Tibial artery (tissue), 4 donors: ENCODE results near the gene SLC24A4.
A peak's percentile ranks its signal among the peaks of the same experiment; 100 is the strongest.

ENCODE experiments used
- DNase-seq, 2 donors: peaks; one replicate each; pipeline ENCODE4 v3.0.0-alpha.2; 2019
- H3K27ac ChIP-seq, 2 donors: fragments of 200-600 bp; sonication (generic) in 1 of 2; 1 replicate in 1 of 2; 2 replicates in 1 of 2; pipeline ENCODE4 v1.5.1; 2018 to 2019; ENCODE audit warnings: mild to moderate bottlenecking in 1 of 2
- H3K27me3 ChIP-seq, 2 donors: fragments of 200-600 bp; sonication (generic) in 1 of 2; one replicate each; pipeline versions ENCODE4 v1.5.1 to v1.6.0; 2016 to 2019
- H3K36me3 ChIP-seq, 3 donors: fragments of 200-600 bp; sonication (generic) in 2 of 3; one replicate each; pipeline ENCODE4 v1.5.1; 2016 to 2019; ENCODE audit warnings: mild to moderate bottlenecking in 2 of 3
- H3K4me1 ChIP-seq, 4 donors: fragments of 200-600 bp; sonication (generic) in 2 of 4; 1 replicate in 3 of 4; 2 replicates in 1 of 4; pipeline ENCODE4 v1.5.1; 2016 to 2019
- H3K4me3 ChIP-seq, 2 donors: fragments of 200-600 bp; sonication (generic) in 1 of 2; 1 replicate in 1 of 2; 2 replicates in 1 of 2; pipeline ENCODE4 v1.5.1; 2018 to 2019; ENCODE audit warnings: mild to moderate bottlenecking in 2 of 2
- H3K9me3 ChIP-seq, 3 donors: fragments of 200-600 bp; sonication (generic) in 1 of 3; one replicate each; pipeline ENCODE4 v1.5.1; 2016 to 2019
- intact Hi-C: fragments of 100-400 bp; cut with DNase I; formaldehyde crosslinking; loops from one replicate; pipeline ENCODE4 v1.15.0; 2023; ENCODE audit warnings: low total_unique reads
- TF ChIP-seq, protein P1 (sequence below), 2 experiments: fragments of 200-600 bp in 1 of 2; fragments of 450-650 bp in 1 of 2; IDR thresholded peaks; one replicate each; pipeline ENCODE4 v1.5.1; 2017 to 2019; ENCODE audit warnings: antibody characterized with exemption in 2 of 2, mild to moderate bottlenecking in 1 of 2, moderate library complexity in 1 of 2

Gene SLC24A4

DNA sequence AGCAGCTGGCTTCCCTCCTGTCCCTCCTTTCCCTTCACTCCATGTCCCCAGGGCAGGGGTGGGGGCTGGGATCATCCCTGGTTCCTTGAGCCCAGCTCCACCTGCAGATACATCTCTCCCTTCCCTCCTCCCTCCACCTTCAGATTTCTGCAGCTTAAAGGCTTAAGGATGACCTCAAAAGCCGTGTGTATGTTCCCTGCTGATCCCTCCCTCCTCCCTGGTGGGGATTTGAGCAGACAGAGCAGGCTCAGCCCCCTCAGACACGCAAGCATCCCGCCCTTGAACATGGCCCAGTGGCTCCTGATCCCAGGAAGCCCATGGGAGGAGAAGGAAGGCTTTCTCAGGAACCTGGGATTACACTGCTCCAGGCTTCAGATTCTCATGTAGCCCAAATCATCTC is 107.7 kb downstream of the SLC24A4 start:
- Histone ChIP-seq H3K4me3 (no peak overlapping the region), H3K36me3 (no peaks in the 10 kb centered on the region), H3K4me1 (peaks cover 0 to 19% (median 0%) of the 10 kb centered on the region in 4 donors), H3K27me3 (no peaks in the 10 kb centered on the region), H3K27ac (no peak overlapping the region), H3K9me3 (no peaks in the 10 kb centered on the region)
- intact Hi-C loops: no loop called here
- no peak for DNase-seq
- TF ChIP-seq, protein P1, sequence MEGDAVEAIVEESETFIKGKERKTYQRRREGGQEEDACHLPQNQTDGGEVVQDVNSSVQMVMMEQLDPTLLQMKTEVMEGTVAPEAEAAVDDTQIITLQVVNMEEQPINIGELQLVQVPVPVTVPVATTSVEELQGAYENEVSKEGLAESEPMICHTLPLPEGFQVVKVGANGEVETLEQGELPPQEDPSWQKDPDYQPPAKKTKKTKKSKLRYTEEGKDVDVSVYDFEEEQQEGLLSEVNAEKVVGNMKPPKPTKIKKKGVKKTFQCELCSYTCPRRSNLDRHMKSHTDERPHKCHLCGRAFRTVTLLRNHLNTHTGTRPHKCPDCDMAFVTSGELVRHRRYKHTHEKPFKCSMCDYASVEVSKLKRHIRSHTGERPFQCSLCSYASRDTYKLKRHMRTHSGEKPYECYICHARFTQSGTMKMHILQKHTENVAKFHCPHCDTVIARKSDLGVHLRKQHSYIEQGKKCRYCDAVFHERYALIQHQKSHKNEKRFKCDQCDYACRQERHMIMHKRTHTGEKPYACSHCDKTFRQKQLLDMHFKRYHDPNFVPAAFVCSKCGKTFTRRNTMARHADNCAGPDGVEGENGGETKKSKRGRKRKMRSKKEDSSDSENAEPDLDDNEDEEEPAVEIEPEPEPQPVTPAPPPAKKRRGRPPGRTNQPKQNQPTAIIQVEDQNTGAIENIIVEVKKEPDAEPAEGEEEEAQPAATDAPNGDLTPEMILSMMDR (IDR thresholded peaks at IDR 0.05): no peak

DNA sequence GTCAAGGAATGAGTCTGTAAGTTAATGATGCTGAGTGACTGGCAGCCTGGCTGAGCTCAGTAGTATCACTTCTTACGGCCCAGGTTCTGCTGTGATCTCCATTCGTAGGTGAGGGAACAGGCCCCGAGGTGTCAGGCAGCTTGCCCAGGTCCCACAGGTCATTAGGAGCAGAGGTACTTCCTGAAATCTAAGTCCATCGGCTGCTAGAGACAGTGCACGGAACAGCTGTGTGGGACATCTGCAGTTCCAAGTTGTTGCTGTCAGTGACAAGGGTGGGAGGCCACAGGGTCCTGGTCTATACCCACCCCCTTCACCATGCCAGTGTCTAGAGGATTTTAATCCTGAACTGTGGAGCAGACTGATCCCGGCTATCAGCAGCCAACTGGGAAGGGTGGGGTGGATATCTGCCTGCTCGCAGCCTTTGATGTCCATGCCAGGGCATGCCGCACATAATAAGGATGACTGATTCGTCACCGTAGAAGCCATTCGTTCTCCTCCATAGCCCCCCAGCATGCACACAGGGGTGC is 108.3 kb downstream of the SLC24A4 start:
- intact Hi-C loops: no loop called here
- Histone ChIP-seq H3K4me1 (peaks cover 0 to 14% (median 0%) of the 10 kb centered on the region in 4 donors), H3K27me3 (no peaks in the 10 kb centered on the region), H3K27ac (no peak overlapping the region), H3K4me3 (no peak overlapping the region), H3K9me3 (no peaks in the 10 kb centered on the region), H3K36me3 (no peaks in the 10 kb centered on the region)
- TF ChIP-seq, protein P1 (IDR thresholded peaks at IDR 0.05): no peak
- DNase-seq: no peak

DNA sequence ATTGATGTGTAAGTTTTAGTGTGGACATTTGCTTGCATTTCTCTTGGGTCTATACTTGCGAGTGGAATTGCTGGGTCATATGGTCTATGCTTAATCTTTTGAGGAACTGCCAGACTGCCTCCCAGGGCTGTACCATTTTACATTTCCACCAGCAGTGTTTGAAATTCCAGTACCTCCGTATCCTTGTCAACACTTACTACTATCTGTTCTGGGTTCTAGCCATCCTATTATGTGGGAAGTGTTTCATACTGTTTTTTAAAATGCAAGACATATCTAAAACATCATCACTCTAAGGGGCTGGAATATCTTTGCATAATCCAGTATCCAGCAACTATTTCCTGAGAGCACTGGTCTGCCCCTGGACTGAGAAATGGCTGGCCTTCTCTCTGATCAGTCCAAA is 110.4 kb downstream of the SLC24A4 start:
- Histone ChIP-seq H3K36me3 (no peaks in the 10 kb centered on the region), H3K4me3 (no peak overlapping the region), H3K27ac (no peak overlapping the region), H3K4me1 (no peaks in the 10 kb centered on the region), H3K9me3 (no peaks in the 10 kb centered on the region), H3K27me3 (no peaks in the 10 kb centered on the region)
- peak in 1 of 2 donors; percentile 1 for DNase-seq
- intact Hi-C loops: no loop called here
- TF ChIP-seq, protein P1 (IDR thresholded peaks at IDR 0.05): no peak

DNA sequence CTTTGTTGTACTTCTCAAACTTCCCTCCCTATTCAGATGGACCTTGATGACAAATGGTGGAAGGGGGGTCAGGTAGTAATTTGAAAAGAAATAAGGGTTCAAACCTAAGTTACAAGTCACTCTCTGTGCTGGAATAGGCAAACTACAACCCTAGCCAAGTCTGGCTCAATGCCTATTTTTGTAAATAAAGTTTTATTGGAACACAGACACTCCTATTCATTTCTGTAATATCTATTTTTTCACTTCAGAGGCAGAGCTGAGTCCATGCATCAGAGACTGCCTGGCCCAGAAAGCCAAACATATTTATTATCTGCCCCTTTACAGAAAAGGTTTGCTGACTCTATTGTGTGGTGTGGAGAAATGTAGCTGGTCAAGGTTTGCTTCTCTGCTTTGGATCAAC is 112.2 kb downstream of the SLC24A4 start:
- H3K36me3 ChIP-seq: no peaks in the 10 kb centered on the region
- DNase-seq: no peak
- H3K27me3 ChIP-seq: no peaks in the 10 kb centered on the region
- TF ChIP-seq, protein P1 (IDR thresholded peaks at IDR 0.05): no peak
- intact Hi-C loops: no loop called here
- H3K4me3 ChIP-seq: no peak overlapping the region
- no peaks in the 10 kb centered on the region for H3K9me3 ChIP-seq
- no peak overlapping the region for H3K27ac ChIP-seq
- H3K4me1 ChIP-seq: no peaks in the 10 kb centered on the region

DNA sequence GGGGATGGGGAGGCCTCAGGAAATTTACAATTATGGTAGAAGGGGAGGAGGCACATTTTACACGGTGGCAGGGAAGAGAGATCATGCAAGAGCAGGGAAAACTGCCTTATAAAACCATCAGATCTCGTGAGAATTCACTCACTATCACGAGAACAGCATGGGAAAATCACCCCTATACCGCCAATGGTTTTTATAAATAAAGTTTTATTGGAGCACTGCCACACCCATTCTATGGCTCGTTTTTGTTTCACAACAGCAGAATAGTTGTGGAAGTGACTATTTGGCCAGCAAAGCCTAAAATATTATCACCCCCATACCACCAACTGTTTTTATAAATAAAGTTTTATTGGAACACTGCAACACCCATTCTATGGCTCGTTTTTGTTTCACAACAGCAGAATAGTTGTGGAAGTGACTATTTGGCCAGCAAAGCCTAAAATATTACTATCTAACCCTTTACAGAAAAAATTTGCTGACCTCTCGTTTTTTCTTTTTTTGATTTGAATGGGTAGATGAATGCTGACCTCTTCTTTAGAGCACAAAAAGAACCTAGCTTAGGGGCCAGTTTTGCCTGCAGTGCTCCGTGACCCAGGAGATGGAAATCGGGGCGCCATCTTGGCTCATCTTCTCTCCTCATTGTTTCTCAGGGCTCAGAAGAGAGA is 113.3 kb downstream of the SLC24A4 start:
- Histone ChIP-seq H3K27me3 (no peaks in the 10 kb centered on the region), H3K36me3 (no peaks in the 10 kb centered on the region), H3K9me3 (no peaks in the 10 kb centered on the region), H3K4me3 (no peak overlapping the region), H3K4me1 (no peaks in the 10 kb centered on the region), H3K27ac (no peak overlapping the region)
- TF ChIP-seq, protein P1 (IDR thresholded peaks at IDR 0.05): no peak
- no peak for DNase-seq
- intact Hi-C loops: no loop called here
